D721Med (cell line): Measurements from ENCODE around the gene GNPTAB.

Experiments
- DNase-seq: peaks from one replicate; pipeline ENCODE4 v3.0.0; 2011; ENCODE audit warnings: low spot score; ENCODE audit not compliant: insufficient read length
- FAIRE-seq: peaks from 2 replicates; lab custom pipeline; 2011; peaks lifted over from hg19 to GRCh38; lab: Jason Lieb, UNC
- TF ChIP-seq, protein P1 (sequence below): IDR thresholded peaks from 2 replicates; pipeline ENCODE4 v1.5.1; 2012; ENCODE audit warnings: mild to moderate bottlenecking, control low read depth; ENCODE audit not compliant: insufficient read depth; ENCODE audit errors: missing control alignments

Gene GNPTAB

DNA sequence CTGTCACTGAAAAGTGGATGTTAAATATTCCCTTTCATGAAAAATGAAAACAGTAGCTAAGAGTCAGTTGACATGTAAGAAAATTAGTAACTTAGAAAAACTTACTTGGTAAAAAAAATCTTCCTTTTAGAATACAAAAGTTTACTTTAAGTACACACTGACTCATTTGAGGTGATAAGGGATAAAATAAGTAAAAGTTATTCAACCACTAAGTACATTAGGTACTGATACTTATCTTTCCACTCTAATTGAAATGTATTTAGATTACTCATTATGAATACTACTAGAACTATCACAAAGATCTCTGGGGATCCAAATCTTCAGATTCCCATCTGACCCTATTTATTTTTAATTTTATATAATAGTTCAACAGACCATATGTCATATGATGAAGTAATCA, 103.7 kb downstream of the GNPTAB start:
- FAIRE-seq: no peak
- TF ChIP-seq, protein P1, sequence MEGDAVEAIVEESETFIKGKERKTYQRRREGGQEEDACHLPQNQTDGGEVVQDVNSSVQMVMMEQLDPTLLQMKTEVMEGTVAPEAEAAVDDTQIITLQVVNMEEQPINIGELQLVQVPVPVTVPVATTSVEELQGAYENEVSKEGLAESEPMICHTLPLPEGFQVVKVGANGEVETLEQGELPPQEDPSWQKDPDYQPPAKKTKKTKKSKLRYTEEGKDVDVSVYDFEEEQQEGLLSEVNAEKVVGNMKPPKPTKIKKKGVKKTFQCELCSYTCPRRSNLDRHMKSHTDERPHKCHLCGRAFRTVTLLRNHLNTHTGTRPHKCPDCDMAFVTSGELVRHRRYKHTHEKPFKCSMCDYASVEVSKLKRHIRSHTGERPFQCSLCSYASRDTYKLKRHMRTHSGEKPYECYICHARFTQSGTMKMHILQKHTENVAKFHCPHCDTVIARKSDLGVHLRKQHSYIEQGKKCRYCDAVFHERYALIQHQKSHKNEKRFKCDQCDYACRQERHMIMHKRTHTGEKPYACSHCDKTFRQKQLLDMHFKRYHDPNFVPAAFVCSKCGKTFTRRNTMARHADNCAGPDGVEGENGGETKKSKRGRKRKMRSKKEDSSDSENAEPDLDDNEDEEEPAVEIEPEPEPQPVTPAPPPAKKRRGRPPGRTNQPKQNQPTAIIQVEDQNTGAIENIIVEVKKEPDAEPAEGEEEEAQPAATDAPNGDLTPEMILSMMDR: no peak
- no peak for DNase-seq

DNA sequence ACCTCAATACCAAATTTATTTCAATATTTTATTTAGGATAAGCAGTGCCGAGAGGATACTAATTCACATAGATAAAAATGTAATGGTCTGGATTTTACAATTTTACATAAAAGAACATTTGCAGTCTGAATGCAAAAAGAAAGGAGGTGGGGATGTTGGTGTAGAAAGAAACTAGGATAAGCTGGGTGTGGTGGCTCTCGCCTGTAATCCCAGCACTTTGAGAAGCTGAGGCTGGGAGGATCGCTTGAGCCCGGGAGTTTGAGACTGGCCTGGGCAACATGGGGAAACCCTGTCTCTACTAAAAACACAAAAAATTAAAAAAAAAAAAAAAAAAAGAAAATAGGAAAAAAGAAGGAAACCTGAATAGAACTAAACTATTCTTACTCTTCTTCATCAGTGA, 108.4 kb downstream of the GNPTAB start:
- no peak for FAIRE-seq
- no peak for DNase-seq
- TF ChIP-seq, protein P1: no peak

DNA sequence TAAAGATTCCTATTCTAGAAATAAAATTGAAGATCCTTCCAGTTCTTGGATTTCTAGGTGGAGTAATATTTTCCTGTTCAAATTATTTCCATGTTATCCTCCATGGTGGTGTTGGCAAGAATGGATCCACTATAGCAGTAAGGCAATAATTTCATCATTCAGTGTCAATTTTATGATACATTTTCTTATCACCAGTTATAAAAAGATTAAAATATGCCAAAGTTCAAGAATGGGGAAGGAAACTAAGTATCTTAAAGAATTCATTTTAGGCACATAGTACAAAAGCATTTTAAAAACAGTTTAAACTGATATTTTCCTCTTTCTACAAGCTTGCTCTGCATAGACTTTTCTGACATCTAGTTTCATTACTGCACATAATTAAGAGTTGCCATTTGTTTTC, 110.6 kb downstream of the GNPTAB start:
- DNase-seq: no peak
- TF ChIP-seq, protein P1: no peak
- FAIRE-seq: no peak

DNA sequence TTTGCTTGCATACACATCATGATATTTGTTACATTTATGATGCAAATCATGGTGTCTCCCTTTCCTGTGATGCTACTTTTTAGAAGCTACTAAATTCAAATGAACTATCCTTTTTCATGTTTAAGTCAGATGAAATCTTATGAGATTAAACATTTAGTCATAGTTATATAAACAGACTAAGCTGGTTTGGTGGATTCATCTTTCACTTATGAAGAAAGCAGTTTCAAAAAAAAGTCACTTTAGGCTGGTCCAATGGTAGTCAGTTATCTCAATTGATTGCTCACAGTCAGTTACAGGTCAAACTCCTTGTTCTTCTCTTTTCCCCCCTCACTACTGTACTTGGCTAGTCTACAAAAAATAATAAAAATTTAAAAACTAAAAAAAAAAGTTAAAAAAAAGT, 111.2 kb downstream of the GNPTAB start:
- TF ChIP-seq, protein P1: no peak
- DNase-seq (no peak), FAIRE-seq (no peak)

DNA sequence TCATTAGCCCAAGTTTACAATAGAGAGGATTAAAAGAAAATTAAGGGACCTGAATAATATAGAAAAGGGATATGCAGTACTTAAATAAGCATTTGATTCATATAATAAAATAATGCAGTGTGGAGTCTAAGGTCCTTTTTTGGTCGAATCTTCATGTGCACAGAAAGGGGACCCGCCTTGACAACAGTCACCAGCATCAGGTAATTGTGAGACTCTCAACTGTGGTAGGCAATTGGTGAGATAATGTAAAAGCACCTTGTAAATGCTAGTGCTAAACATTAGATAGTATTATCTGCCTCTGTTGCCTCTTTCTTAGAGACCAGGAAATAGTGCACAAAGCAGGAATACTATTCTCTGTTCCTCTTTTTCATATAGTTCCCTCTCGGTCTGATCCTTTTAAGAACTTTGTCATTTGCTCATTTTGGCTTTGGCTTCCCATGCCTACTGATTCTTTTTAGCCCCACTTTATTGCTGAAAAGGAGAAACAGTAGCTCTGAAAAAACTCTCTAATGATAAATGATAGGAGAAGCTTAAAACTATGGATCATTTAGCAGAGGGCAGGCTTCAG, 115.8 kb downstream of the GNPTAB start:
- peak; percentile 38 for FAIRE-seq
- TF ChIP-seq, protein P1: no peak
- no peak for DNase-seq

DNA sequence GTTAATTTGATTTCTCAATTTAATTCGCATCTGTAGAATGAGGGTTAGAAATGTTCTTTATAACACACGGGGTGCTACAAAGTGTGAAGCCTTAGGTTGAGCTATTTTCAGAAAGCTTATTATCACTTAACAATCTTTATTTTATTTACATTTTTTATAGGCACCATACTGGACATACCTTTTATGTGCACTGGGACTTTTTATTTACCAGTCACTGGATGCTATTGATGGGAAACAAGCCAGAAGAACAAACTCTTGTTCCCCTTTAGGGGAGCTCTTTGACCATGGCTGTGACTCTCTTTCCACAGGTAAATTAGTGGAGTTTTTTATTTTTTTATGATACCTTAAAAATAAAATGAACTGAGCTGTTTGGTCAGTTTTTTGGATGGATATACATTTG, 116.8 kb downstream of the GNPTAB start:
- TF ChIP-seq, protein P1: no peak
- FAIRE-seq (no peak), DNase-seq (no peak)

DNA sequence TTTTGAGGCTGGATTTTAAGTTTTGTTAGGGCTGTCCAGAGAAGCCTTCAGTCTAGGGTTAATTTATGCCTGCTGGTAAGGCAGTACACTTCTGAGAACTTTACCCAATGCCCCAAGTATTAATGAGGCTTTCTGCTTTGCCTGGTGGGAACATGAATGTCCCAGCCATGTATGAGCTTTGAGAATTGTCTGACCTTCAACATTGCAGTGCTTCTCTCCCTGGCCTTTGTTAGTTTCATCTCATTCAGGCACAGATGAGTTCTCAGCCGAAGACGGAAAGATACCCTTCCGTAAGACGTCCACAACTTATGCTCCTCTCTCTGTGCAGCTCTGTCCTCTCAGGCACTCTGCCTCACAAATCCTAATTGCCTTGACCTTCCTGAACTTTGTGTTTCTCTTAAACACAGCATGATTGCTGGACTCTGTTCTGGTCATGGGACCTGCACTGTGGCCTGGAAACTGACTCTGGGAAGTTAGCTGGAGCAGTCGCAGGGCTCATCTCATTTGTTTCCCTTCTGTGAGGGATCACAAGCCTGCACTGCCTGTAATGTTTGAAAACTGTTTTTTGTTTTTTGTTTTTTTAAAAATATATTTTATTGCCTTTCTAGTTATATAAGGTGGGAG, 117.6 kb downstream of the GNPTAB start:
- no peak for FAIRE-seq
- no peak for DNase-seq
- TF ChIP-seq, protein P1: no peak
